Keratinocyte (primary cell): ENCODE results near the gene HLA-DQB1. TPM values are rescaled to one million over a fixed set of nuclear protein-coding genes. Genes with fewer than 3 reads are reported as not detected.

ENCODE experiments used
- DNase-seq: peaks from one replicate; pipeline ENCODE4 v3.0.0-alpha.2; 2011; ENCODE audit warnings: low read depth, missing footprints, low spot score
- FAIRE-seq: peaks from 2 replicates; lab custom pipeline; 2011; peaks lifted over from hg19 to GRCh38; lab: Jason Lieb, UNC
- H2AFZ ChIP-seq: 2 replicates; pipeline ENCODE4 v1.6.0; 2012; ENCODE audit warnings: low read length, control low read depth, inconsistent platforms; ENCODE audit not compliant: control insufficient read depth
- H3K27ac ChIP-seq: 2 replicates; pipeline ENCODE4 v1.5.1; 2011; ENCODE audit warnings: low read length; ENCODE audit not compliant: control insufficient read depth, insufficient read depth
- H3K27me3 ChIP-seq: 3 replicates; pipeline ENCODE4 v1.6.0; 2011; ENCODE audit warnings: low read length; ENCODE audit not compliant: control insufficient read depth, insufficient read depth; ENCODE audit errors: extremely low read depth
- H3K36me3 ChIP-seq, 2 experiments: 2 replicates in 1 of 2; 3 replicates in 1 of 2; pipeline ENCODE4 v1.5.1; 2011; ENCODE audit warnings: low read length in 2 of 2, mild to moderate bottlenecking in 1 of 2; ENCODE audit not compliant: control insufficient read depth in 2 of 2, insufficient read depth in 2 of 2; ENCODE audit errors: extremely low read depth in 1 of 2
- H3K4me1 ChIP-seq: 3 replicates; pipeline ENCODE4 v1.5.1; 2011; ENCODE audit warnings: low read length; ENCODE audit not compliant: control insufficient read depth, insufficient read depth; ENCODE audit errors: extremely low read depth
- H3K4me2 ChIP-seq: 3 replicates; pipeline ENCODE4 v1.6.0; 2011; ENCODE audit warnings: low read depth, low read length; ENCODE audit not compliant: control insufficient read depth, insufficient read depth; ENCODE audit errors: extremely low read depth
- H3K4me3 ChIP-seq, 3 experiments: fragments of 200-600 bp in 1 of 3; sonication (generic) in 1 of 3; 2 replicates in 2 of 3; 3 replicates in 1 of 3; pipeline ENCODE4 v1.5.1; 2011 to 2016; ENCODE audit warnings: low read length in 3 of 3, mild to moderate bottlenecking in 3 of 3, control low read depth in 2 of 3, inconsistent platforms in 1 of 3, low read depth in 1 of 3, mixed read lengths in 1 of 3, mixed run types in 1 of 3, moderate library complexity in 1 of 3; ENCODE audit not compliant: control insufficient read depth in 2 of 3, insufficient read depth in 2 of 3; ENCODE audit errors: extremely low read depth in 1 of 3
- H3K79me2 ChIP-seq: 2 replicates; pipeline ENCODE4 v1.6.0; 2012; ENCODE audit warnings: low read length; ENCODE audit not compliant: control insufficient read depth, insufficient read depth
- H3K9ac ChIP-seq: 3 replicates; pipeline ENCODE4 v1.6.0; 2011; ENCODE audit warnings: low read length; ENCODE audit not compliant: control insufficient read depth, insufficient read depth; ENCODE audit errors: extremely low read depth
- H3K9me1 ChIP-seq: 3 replicates; pipeline ENCODE4 v1.6.0; 2011; ENCODE audit warnings: low read length; ENCODE audit not compliant: control insufficient read depth, insufficient read depth; ENCODE audit errors: extremely low read depth
- H3K9me3 ChIP-seq: 2 replicates; pipeline ENCODE4 v1.5.1; 2012; ENCODE audit warnings: low read depth, low read length; ENCODE audit not compliant: control insufficient read depth
- H4K20me1 ChIP-seq: 3 replicates; pipeline ENCODE4 v1.6.0; 2011; ENCODE audit warnings: low read length; ENCODE audit not compliant: control insufficient read depth, insufficient read depth; ENCODE audit errors: extremely low read depth
- CTCF ChIP-seq, 3 experiments: IDR thresholded peaks in 1 of 3; conservative IDR thresholded peaks in 1 of 3; optimal IDR thresholded peaks in 1 of 3; 2 replicates in 2 of 3; 3 replicates in 1 of 3; pipeline versions ENCODE3 to v1.5.1; 2011; ENCODE audit warnings: low read length in 3 of 3, mild to moderate bottlenecking in 3 of 3, moderate library complexity in 2 of 3, control low read depth in 1 of 3, inconsistent platforms in 1 of 3; ENCODE audit not compliant: insufficient read depth in 2 of 3; ENCODE audit errors: extremely low read depth in 1 of 3
- EZH2 ChIP-seq: IDR thresholded peaks from one replicate; pipeline ENCODE4 v1.6.1; 2012; ENCODE audit warnings: inconsistent platforms, mild to moderate bottlenecking, low read length, moderate library complexity
- dilution Hi-C: fragments of 300-500 bp; cut with MboI; formaldehyde crosslinking; loops from one replicate; pipeline ENCODE4 v1.7.0; 2020; ENCODE audit warnings: low sequenced_read_pairs; ENCODE audit not compliant: extremely low pct_ligation_motif_present
- polyA plus RNA-seq, 5 experiments: library from polyadenylated mRNA; depleted of rRNA in 3 of 5; stranded (reverse) in 3 of 5; stranded (forward) in 1 of 5; unstranded in 1 of 5; fragments of >200 nt; gene quantifications; 1 replicate in 1 of 5; 2 replicates in 3 of 5; 3 replicates in 1 of 5; pipeline versions ENCODE4 v1.2.1 to v1.2.3, GENCODE V29; 2011 to 2012; ENCODE audit warnings: missing spikeins in 2 of 5, low read depth in 1 of 5, low replicate concordance in 1 of 5

The HLA-DQB1 gene
- polyA plus RNA-seq, 1 donor (not counting 4 experiments of a cell fraction or from before 2014, with no cell fraction given): 40.5 TPM

- TF ChIP-seq CTCF (optimal IDR thresholded peaks at IDR 0.05 in 1 of 3, IDR thresholded peaks at IDR 0.05 in 1 of 3, conservative IDR thresholded peaks at IDR 0.05 in 1 of 3; ENCODE audit: extremely low read depth in 1 of 3, insufficient read depth in 2 of 3, low read length in 3 of 3) (no peak), EZH2 (no peak)
Measured at GRCh38 chr6:32615885-32616532, 50.4 kb downstream of the HLA-DQB1 start.

GRCh38 chr6:32614366-32615081 lies 51.9 kb downstream of the HLA-DQB1 start:
- no peaks in the 10 kb centered on the region for H3K4me1 ChIP-seq
- H4K20me1 ChIP-seq: no peaks in the 10 kb centered on the region
- H3K9ac ChIP-seq: no peak overlapping the region
- no peak overlapping the region for H3K4me2 ChIP-seq
- DNase-seq: no peak
- no peaks in the 10 kb centered on the region for H3K36me3 ChIP-seq
- no peak overlapping the region for H2AFZ ChIP-seq
- TF ChIP-seq EZH2 (no peak), CTCF (optimal IDR thresholded peaks at IDR 0.05 in 1 of 3, IDR thresholded peaks at IDR 0.05 in 1 of 3, conservative IDR thresholded peaks at IDR 0.05 in 1 of 3; ENCODE audit: extremely low read depth in 1 of 3, insufficient read depth in 2 of 3, low read length in 3 of 3) (no peak)
- dilution Hi-C loops: no loop called here
- FAIRE-seq: no peak
- no peak overlapping the region for H3K4me3 ChIP-seq
- no peaks in the 10 kb centered on the region for H3K9me3 ChIP-seq
- no peaks in the 10 kb centered on the region for H3K27me3 ChIP-seq
- H3K9me1 ChIP-seq: no peaks in the 10 kb centered on the region
- H3K27ac ChIP-seq: no peak overlapping the region
- H3K79me2 ChIP-seq: no peaks in the 10 kb centered on the region

More at GRCh38 chr6:32615885-32616532, 50.4 kb downstream of the HLA-DQB1 start:
- Histone ChIP-seq H3K4me1 (no peaks in the 10 kb centered on the region), H3K9ac (no peak overlapping the region), H3K9me3 (no peaks in the 10 kb centered on the region), H3K36me3 (no peaks in the 10 kb centered on the region), H4K20me1 (no peaks in the 10 kb centered on the region), H3K27ac (no peak overlapping the region), H2AFZ (no peak overlapping the region), H3K4me2 (no peak overlapping the region), H3K9me1 (no peaks in the 10 kb centered on the region), H3K79me2 (no peaks in the 10 kb centered on the region), H3K4me3 (no peak overlapping the region), H3K27me3 (no peaks in the 10 kb centered on the region)
- dilution Hi-C loops: no loop called here
- DNase-seq (no peak), FAIRE-seq (no peak)
